Activated CD4-positive, alpha-beta T cell treated with anti-CD3 and anti-CD28 coated beads, Interleukin-2, amount 50 U/mL, for 24 hours (primary cell): ENCODE results near the gene ABCF2.

Experiments used
- DNase-seq, 2 donors: peaks; one replicate each; pipeline ENCODE4 v3.0.0-alpha.2; 2020; ENCODE audit warnings: low read depth in 1 of 2, low spot score in 1 of 2

Gene ABCF2

DNA sequence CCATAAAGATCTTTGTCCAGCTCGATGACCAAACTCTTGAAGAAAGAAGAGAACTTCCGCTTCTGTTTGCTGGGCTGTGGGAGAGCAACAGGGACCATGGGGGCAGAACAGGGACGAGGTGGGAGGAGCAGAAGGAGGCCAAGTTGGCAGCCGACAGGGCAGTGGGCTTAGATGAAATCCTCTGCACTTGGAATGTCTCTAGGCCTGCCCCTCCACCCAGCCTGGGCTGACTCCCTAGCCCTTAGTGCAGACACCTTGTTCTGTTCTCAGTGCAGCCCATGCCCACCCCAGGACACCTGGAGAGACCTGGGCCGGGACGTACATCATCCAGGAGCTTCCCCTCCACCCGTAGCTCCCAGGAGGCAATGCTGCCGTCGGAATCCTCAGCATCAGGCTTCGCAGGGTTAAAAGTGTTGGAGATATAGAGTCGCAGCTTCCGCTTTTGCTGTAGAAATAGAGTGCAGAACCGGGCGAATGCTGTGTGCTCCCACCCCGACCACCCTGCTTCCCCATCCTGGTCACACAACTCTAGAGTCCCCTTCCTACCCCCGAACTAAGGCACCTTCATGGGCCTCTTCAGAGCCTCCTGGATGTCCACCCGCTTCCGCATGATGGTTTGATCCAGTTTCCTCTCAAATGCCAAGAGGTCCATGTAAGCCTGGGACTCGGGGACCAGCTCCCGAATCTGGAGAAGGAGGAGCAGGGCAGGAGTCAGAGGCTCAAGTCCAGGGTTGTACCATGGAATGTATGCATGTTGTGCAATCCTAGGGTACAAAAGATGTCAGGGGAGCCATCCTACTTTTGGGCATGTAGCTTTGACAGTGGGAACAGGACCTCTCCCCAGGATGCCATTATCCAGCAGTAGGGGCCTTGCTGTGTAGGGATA, 15.4 kb upstream of the ABCF2 start:
- DNase-seq, result no peak

- no peak for DNase-seq
Measured at GRCh38 chr7:151241755-151242096, 14.7 kb upstream of the ABCF2 start.

DNA sequence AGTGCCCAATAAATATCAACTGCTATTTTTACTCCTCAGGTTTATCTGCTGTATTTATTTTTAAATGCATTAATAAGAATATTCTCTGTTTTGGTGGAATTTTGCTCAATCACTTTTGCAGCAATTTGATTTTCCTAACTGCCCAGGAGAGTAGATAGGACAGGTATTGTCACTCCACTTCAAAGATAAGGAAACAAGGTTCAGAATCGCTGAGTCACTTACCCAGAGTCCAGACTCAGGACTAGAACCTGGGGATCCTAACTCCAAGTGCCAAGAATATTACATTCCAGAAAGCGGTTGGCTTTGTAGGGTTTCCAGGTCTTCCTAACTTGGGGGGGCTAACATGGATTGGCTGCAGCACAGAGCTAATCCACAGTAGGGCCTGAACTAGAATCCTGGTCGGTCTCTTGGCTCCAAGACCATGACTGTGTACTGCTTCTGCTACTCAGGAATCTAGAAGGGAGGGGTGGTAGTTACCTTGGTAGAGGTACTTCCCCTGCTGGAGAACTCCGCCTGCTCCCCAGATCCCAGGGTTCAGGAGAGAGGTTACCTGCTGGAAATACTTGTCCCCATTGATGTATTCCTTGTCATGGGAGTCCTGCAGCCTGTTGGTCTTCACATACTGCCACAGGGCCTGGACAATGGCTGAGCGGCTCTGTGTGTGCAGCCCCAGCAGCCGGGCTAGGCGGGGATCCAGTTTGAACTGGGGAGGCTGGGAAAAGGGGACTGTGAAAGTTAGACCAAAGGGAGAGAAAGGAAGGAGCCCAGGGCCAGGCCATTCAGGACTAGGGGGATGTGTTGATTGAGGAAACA, 14.1 kb upstream of the ABCF2 start:
- no peak for DNase-seq

GRCh38 chr7:151240536-151240935, 13.5 kb upstream of the ABCF2 start:
- DNase-seq, result no peak

- no peak for DNase-seq
Measured at GRCh38 chr7:151239837-151240459, 12.9 kb upstream of the ABCF2 start.

- no peak for DNase-seq
Measured at GRCh38 chr7:151238924-151239836, 12.2 kb upstream of the ABCF2 start.

DNA sequence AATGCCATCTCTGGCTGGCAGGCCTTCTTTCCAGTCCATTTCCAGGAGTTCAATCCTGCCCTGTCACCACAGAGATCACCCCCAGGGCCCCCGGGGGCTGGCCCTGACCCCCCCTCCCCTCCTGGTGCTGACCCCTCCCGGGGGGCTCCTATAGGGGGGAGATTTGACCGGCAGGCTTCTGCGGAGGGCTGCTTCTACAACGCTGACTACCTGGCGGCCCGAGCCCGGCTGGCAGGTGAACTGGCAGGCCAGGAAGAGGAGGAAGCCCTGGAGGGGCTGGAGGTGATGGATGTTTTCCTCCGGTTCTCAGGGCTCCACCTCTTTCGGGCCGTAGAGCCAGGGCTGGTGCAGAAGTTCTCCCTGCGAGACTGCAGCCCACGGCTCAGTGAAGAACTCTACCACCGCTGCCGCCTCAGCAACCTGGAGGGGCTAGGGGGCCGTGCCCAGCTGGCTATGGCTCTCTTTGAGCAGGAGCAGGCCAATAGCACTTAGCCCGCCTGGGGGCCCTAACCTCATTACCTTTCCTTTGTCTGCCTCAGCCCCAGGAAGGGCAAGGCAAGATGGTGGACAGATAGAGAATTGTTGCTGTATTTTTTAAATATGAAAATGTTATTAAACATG, 11.3 kb upstream of the ABCF2 start:
- DNase-seq, result no peak

- no peak for DNase-seq
Measured at GRCh38 chr7:151237244-151238189, 10.5 kb upstream of the ABCF2 start.

DNA sequence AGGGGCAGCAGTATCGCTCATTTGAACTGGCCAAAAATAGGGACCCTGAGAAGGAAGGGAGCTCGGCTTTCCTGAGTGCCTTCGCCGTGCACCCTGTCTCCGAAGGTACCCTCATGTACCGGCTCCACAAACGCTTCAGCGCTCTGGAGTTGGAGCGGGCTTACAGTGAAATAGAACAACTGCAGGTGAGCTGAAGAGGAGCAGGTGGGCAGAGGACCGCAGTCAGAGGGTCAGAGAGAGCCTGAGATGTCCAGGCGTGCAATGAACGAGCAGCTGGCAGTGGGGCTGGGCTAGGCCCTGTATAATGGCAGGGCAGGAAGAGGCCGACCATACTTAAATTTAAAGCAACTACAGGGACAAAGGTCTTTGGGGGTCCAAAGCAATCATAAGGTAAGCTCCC, 9.4 kb upstream of the ABCF2 start:
- DNase-seq, result no peak

DNA sequence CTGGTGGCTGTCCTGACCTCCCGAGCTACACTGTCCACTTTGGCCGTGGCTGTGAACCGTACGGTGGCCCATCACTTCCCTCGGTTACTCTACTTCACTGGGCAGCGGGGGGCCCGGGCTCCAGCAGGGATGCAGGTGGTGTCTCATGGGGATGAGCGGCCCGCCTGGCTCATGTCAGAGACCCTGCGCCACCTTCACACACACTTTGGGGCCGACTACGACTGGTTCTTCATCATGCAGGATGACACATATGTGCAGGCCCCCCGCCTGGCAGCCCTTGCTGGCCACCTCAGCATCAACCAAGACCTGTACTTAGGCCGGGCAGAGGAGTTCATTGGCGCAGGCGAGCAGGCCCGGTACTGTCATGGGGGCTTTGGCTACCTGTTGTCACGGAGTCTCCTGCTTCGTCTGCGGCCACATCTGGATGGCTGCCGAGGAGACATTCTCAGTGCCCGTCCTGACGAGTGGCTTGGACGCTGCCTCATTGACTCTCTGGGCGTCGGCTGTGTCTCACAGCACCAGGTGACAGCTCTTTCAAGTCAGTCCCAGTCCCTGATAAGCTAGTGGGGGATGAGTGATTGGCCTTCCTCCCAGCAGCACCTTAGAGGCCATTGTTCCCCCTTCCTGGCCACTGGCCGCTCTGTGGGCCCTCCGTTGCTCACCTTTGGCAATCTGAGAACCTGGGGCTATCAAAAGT, 8.2 kb upstream of the ABCF2 start:
- no peak for DNase-seq

- DNase-seq, result no peak
Measured at GRCh38 chr7:151233804-151234203, 6.8 kb upstream of the ABCF2 start.

DNA sequence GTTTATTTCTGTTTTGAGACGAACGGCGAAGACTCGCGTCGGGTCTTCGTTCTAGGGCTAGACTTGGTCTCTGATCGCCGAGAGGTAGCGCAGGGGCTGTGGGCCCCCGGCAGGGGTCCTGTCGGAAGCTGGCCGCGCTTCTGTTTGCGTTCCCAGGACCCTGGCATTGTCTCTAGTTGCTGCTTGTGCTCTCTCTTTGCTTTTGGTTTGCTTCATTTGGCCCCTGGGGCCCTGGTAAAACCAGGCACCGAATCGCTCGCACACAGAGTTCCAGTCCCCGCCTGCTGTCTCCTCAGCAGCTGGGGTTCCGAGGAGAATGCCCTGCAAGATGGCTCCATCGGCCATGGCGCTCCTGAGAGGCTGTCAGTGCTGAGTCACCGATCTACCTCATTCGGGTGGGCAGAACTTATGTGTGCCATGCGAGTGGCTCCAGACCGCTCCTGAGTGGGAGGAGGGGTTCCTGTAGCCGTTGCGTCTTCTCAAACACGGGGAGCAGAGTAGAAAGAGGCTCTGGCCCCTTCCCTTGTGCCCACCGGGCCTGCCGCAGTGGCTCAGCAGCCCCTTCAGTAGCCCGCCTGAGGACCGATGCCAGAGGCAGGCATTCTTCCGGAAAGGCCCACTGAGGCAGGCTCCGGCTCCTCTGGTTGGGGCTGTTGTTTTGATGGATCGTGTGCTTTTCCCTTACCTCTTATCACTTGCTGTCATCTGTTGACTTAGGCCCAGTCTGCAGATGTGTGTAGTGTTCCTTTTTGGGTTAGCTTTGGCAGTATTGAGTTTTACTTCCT, 6.1 kb upstream of the ABCF2 start:
- DNase-seq, result peak; percentile 53 to 72

GRCh38 chr7:151232091-151232916, 5.3 kb upstream of the ABCF2 start, which contains the start of gene CHPF2:
CHPF2 (plus strand) TSS chr7:151232483; CDS start chr7:151234012, 1,529 bp downstream.
- DNase-seq, result peak; percentile 74 to 88

- no peak for DNase-seq
Measured at GRCh38 chr7:151231080-151231479, 4.1 kb upstream of the ABCF2 start.

GRCh38 chr7:151229249-151229648, 2.2 kb upstream of the ABCF2 start:
- no peak for DNase-seq

- DNase-seq, result no peak
Measured at GRCh38 chr7:151228024-151228866, 1.2 kb upstream of the ABCF2 start.
